Activated naive CD4-positive, alpha-beta T cell treated with anti-CD3 and anti-CD28 coated beads for 36 hours (primary cell): ENCODE results near the gene E2F3. TPM values are rescaled to one million over a fixed set of nuclear protein-coding genes. Genes with fewer than 3 reads are reported as not detected.
"Not testable (repeated sequence)": the region's sequence is repeated elsewhere in the genome, so short reads cannot be mapped to it uniquely, and the experiment has no call there.

Source experiments
- CTCF ChIA-PET: fragments of 350-600 bp; sonication (Branson Sonifier 250); formaldehyde crosslinking; loops from one replicate; lab custom pipeline; 2021; ENCODE audit warnings: antibody characterized with exemption; lab: Charles Lee
- DNase-seq: peaks from one replicate; pipeline ENCODE4 v3.0.0-alpha.2; 2020
- H3K27ac Mint-ChIP-seq: one replicate; pipeline ENCODE4 v1.8.0; 2021; ENCODE audit warnings: mild to moderate bottlenecking, mixed read lengths
- H3K27me3 Mint-ChIP-seq: one replicate; pipeline ENCODE4 v1.8.0; 2021; ENCODE audit warnings: low read depth, mixed read lengths
- H3K36me3 Mint-ChIP-seq: one replicate; pipeline ENCODE4 v1.8.0; 2021; ENCODE audit warnings: low read depth, mixed read lengths
- H3K4me1 Mint-ChIP-seq: one replicate; pipeline ENCODE4 v1.8.0; 2021; ENCODE audit warnings: low read depth, mixed read lengths
- H3K4me3 Mint-ChIP-seq: one replicate; pipeline ENCODE4 v1.8.0; 2021; ENCODE audit warnings: mild to moderate bottlenecking, moderate library complexity, mixed read lengths
- H3K9me3 Mint-ChIP-seq: one replicate; pipeline ENCODE4 v1.8.0; 2021; ENCODE audit warnings: mixed read lengths
- intact Hi-C: fragments of 100-400 bp; cut with micrococcal nuclease; formaldehyde crosslinking; loops from one replicate; pipeline ENCODE4 v1.15.1; 2023
- total RNA-seq, 2 experiments: library from RNA; stranded (reverse); gene quantifications; one replicate each; pipeline ENCODE4 v1.2.3, GENCODE V29; 2021

The E2F3 gene
- total RNA-seq, 2 experiments from 2014 or later = 12.7 to 13.1 TPM

DNA sequence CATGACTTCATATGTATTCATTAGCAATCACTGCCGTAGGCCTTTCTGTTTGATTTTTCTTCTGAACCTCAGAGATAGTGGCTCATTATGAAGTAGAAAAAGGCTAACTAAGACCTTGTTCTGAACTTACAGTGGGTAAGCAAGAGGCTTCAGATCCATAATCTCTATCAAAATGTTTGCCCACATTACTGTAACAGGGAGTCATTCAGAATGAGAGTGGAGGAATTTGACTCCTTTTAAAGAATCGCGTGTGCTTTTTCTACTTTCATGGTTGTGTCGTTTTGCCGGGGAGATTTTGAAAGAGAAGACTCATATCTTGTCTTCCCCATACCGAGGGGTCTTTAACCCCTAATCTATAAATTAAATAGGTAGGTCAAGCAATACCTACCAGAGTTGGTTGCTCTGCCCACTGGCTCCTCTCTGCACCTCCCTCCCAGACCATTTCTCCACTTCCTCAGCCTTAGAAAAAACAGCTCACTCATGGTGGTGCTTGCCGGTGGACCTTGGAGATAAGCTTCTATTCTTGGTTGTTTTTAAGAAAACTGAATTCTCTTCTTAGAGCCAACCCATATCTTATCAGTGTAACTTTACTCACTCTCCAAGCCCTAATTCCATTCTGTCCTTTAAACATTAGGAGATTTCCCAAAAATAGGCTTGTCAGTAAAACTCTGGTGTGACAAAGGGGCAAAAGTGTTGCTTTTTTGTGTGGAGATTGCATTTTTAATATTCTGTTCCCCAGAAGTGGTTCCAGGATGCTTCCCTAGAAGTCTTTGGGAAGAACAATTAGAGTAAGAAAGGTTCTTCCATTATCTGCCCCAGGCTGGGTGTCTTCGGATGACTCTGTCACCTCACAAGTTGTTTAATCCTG lies 56.6 kb downstream of the E2F3 start:
- H3K4me3 Mint-ChIP-seq = no peak overlapping the region
- DNase-seq = no peak
- H3K9me3 Mint-ChIP-seq = no peaks in the 10 kb centered on the region
- intact Hi-C loops = no loop called here
- H3K27me3 Mint-ChIP-seq = no peaks in the 10 kb centered on the region
- H3K36me3 Mint-ChIP-seq = peaks cover 22% of the 10 kb centered on the region
- no peak overlapping the region for H3K27ac Mint-ChIP-seq
- peaks cover 12% of the 10 kb centered on the region for H3K4me1 Mint-ChIP-seq
- CTCF ChIA-PET = interaction anchor here (0.6 kb wide), 1 partner anchor 181 kb away, joined by 4 read pairs; no protein-coding TSS in a partner anchor

GRCh38 chr6:20459682-20460081 lies 58.0 kb downstream of the E2F3 start:
- intact Hi-C loops = no loop called here
- no peaks in the 10 kb centered on the region for H3K27me3 Mint-ChIP-seq
- H3K27ac Mint-ChIP-seq = no peak overlapping the region
- H3K9me3 Mint-ChIP-seq = no peaks in the 10 kb centered on the region
- no peak for DNase-seq
- no peak overlapping the region for H3K4me3 Mint-ChIP-seq
- peaks cover 24% of the 10 kb centered on the region for H3K36me3 Mint-ChIP-seq
- CTCF ChIA-PET = no interaction called here
- H3K4me1 Mint-ChIP-seq = peaks cover 8% of the 10 kb centered on the region

DNA sequence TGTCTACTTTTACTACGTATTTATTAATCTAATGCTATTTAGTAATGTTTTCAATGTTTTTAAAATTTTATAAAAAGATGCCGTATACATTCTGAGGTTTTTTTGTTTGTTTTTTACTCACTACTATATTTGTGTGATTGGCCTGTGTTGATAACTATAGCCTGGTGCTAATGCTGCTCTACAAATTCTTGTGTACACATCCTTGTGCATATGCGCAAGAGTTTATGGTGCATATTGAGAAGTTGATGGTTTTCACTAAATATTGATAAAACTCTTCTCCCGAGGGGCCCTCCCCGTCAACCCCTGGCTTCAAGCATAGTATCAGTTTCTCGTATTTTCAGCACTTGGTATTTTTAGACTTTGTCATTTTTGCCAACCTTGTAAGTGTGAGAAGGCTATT lies 59.9 kb downstream of the E2F3 start:
- intact Hi-C loops = no loop called here
- H3K36me3 Mint-ChIP-seq = peaks cover 34% of the 10 kb centered on the region
- no peak overlapping the region for H3K27ac Mint-ChIP-seq
- CTCF ChIA-PET = no interaction called here
- peaks cover 6% of the 10 kb centered on the region for H3K9me3 Mint-ChIP-seq
- peaks cover 8% of the 10 kb centered on the region for H3K4me1 Mint-ChIP-seq
- H3K4me3 Mint-ChIP-seq = no peak overlapping the region
- H3K27me3 Mint-ChIP-seq = no peaks in the 10 kb centered on the region
- no peak for DNase-seq

DNA sequence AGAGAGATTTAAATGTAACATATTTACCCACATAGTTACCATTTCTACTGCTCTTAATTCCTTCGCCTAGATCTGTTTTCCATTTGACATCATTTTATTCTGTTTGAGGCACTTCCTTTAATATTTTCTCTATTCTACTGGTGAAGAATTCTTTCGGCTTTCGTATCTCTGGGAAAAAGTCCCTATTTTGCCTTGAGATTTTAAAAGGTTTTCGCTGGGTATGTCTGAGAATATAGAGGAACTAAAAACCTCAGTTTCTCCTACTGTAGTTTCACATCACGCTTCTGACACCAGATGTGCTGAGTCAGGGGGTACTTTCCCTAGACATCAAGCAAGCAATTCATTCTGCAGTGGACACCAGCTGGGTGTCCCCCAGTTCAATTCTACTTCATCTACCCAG lies 61.7 kb downstream of the E2F3 start:
- intact Hi-C loops = no loop called here
- peaks cover 14% of the 10 kb centered on the region for H3K4me1 Mint-ChIP-seq
- no peaks in the 10 kb centered on the region for H3K27me3 Mint-ChIP-seq
- peaks cover 34% of the 10 kb centered on the region for H3K36me3 Mint-ChIP-seq
- CTCF ChIA-PET = no interaction called here
- peaks cover 6% of the 10 kb centered on the region for H3K9me3 Mint-ChIP-seq
- no peak for DNase-seq
- H3K4me3 Mint-ChIP-seq = no peak overlapping the region
- no peak overlapping the region for H3K27ac Mint-ChIP-seq

DNA sequence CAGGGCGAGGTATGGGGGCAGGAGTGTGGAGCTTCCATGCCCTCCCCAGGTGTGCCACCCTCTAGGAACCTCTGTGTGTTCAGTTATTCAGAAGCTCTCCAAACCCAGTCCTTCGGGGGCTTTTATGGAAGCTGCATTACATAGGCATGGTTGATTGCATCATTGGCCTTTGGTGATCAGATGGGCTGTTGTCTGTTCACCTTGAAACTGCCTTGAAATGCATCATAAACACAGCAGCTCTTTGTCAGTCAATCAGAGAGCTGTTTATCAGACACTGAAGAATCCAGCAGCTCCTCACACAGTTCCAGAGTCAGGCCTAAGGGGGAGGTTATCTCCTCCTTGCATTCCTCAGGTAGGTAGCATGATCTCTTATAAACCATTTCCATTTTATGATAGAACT lies 62.4 kb downstream of the E2F3 start:
- Mint-ChIP-seq H3K27me3 (no peaks in the 10 kb centered on the region), H3K4me1 (peaks cover 14% of the 10 kb centered on the region), H3K36me3 (peaks cover 33% of the 10 kb centered on the region), H3K9me3 (peaks cover 6% of the 10 kb centered on the region), H3K27ac (no peak overlapping the region), H3K4me3 (no peak overlapping the region)
- no peak for DNase-seq
- CTCF ChIA-PET = no interaction called here
- intact Hi-C loops = no loop called here

GRCh38 chr6:20464847-20465246 lies 63.2 kb downstream of the E2F3 start:
- CTCF ChIA-PET = no interaction called here
- Mint-ChIP-seq H3K4me3 (no peak overlapping the region), H3K4me1 (peaks cover 14% of the 10 kb centered on the region), H3K36me3 (peaks cover 31% of the 10 kb centered on the region), H3K27me3 (no peaks in the 10 kb centered on the region), H3K9me3 (peaks cover 6% of the 10 kb centered on the region), H3K27ac (no peak overlapping the region)
- intact Hi-C loops = no loop called here
- DNase-seq = no peak

GRCh38 chr6:20465616-20466015 lies 63.9 kb downstream of the E2F3 start:
- H3K27me3 Mint-ChIP-seq, H3K27ac Mint-ChIP-seq, H3K9me3 Mint-ChIP-seq, H3K4me3 Mint-ChIP-seq, intact Hi-C loops, CTCF ChIA-PET, DNase-seq: not testable (repeated sequence)
- peaks cover 14% of the 10 kb centered on the region for H3K4me1 Mint-ChIP-seq
- peaks cover 29% of the 10 kb centered on the region for H3K36me3 Mint-ChIP-seq

- Mint-ChIP-seq H3K4me1 (peaks cover 14% of the 10 kb centered on the region), H3K9me3 (peaks cover 6% of the 10 kb centered on the region), H3K27ac (no peak overlapping the region), H3K36me3 (peaks cover 27% of the 10 kb centered on the region), H3K27me3 (no peaks in the 10 kb centered on the region), H3K4me3 (no peak overlapping the region)
- intact Hi-C loops = no loop called here
- CTCF ChIA-PET = no interaction called here
- no peak for DNase-seq
Observed at GRCh38 chr6:20467437-20467836, 65.8 kb downstream of the E2F3 start.

GRCh38 chr6:20468209-20468608 lies 66.5 kb downstream of the E2F3 start:
- Mint-ChIP-seq H3K27me3 (no peaks in the 10 kb centered on the region), H3K4me1 (peaks cover 14% of the 10 kb centered on the region), H3K27ac (no peak overlapping the region), H3K4me3 (no peak overlapping the region), H3K9me3 (peaks cover 6% of the 10 kb centered on the region), H3K36me3 (peaks cover 27% of the 10 kb centered on the region)
- no peak for DNase-seq
- CTCF ChIA-PET = interaction anchor here (1.1 kb wide), 1 partner anchor 12 kb away, joined by 3 read pairs; no protein-coding TSS in a partner anchor
- intact Hi-C loops = no loop called here

DNA sequence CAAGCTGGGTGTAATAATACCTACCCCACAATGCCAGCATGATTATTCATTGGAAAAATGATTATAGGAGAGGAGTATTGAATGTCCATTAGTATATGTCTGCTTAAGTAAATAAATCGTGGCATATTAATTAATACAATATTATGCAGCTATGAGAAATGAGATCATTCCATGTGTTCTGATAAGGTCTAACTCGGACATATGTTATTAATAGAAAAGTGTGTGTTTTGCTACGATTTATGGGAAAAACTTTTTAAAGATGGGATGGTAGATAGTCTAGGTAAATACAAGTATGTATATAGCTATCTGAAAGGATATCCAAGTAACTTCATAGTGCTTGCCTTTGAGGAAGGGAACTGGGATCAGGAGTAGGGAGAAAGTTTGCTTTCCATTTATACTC lies 71.1 kb downstream of the E2F3 start:
- CTCF ChIA-PET = no interaction called here
- Mint-ChIP-seq H3K9me3 (no peaks in the 10 kb centered on the region), H3K4me1 (no peaks in the 10 kb centered on the region), H3K36me3 (peaks cover 9% of the 10 kb centered on the region), H3K4me3 (no peak overlapping the region), H3K27ac (no peak overlapping the region), H3K27me3 (no peaks in the 10 kb centered on the region)
- intact Hi-C loops = no loop called here
- DNase-seq = no peak

DNA sequence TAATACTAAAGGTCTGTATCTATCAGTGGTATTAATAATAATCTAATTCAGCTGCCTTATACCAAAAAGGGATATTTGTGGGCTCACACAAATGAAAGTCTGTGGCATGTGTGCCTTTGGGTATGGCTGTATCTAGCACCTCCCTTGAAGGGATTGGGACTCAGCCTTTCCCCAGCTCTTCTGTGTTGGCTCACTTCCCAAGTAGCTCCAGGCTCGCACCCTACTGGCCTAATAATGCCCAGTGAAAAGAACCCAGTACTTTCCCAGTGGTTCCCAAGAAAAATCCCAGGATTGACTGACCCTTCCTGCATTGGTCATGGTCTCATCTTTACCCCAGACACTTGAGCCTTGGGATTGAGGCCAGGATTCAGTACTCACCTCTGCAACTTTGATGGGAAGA lies 71.8 kb downstream of the E2F3 start:
- Mint-ChIP-seq H3K27me3 (no peaks in the 10 kb centered on the region), H3K27ac (no peak overlapping the region), H3K36me3 (peaks cover 7% of the 10 kb centered on the region), H3K4me3 (no peak overlapping the region), H3K9me3 (no peaks in the 10 kb centered on the region), H3K4me1 (no peaks in the 10 kb centered on the region)
- intact Hi-C loops = no loop called here
- CTCF ChIA-PET = no interaction called here
- no peak for DNase-seq

DNA sequence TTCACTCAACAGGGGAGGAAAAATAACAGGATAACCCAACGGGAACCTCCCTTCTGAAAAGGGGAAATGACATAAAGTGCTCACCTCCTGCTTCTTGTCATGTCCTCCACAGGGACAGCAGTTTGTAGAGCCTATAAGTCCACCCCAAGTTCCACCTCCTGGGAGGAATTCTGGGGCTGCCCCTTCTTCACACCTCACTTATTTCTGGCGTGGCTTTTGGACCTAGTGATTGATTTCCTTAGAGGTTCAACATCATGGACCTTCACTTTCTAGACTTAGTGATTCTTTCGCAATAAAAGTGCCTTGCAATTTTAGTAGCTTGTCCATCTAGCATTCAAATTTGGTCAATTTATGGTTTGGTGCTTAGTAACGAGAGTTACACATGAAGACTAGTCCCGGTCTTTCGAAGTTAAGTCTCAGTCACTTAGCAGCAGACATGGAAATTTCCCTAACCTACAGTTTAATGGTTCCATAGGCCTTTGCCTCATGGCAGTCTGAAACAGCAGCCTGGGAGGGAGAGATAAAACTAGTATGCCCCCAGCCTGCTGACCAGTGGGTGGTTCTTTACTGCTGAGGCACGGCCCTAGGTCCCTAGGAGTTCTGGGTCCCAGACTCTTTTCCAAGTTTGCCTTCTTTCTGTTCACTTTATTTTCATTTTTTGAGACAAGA lies 73.3 kb downstream of the E2F3 start:
- CTCF ChIA-PET = no interaction called here
- H3K27ac Mint-ChIP-seq = no peak overlapping the region

More for the DNA sequence above, 73.3 kb downstream of the E2F3 start:
- peaks cover 9% of the 10 kb centered on the region for H3K36me3 Mint-ChIP-seq
- H3K4me1 Mint-ChIP-seq = no peaks in the 10 kb centered on the region
- no peak overlapping the region for H3K4me3 Mint-ChIP-seq
- H3K9me3 Mint-ChIP-seq = no peaks in the 10 kb centered on the region
- no peaks in the 10 kb centered on the region for H3K27me3 Mint-ChIP-seq
- intact Hi-C loops = no loop called here
- no peak for DNase-seq
